H9 (cell line): ENCODE results near the gene IL1RN. TPM values are rescaled to one million over a fixed set of nuclear protein-coding genes. Genes with fewer than 3 reads are reported as not detected.

Source experiments
- DNase-seq: peaks from one replicate; pipeline ENCODE4 v3.0.0-alpha.2; 2017
- H2AFZ ChIP-seq: one replicate; pipeline ENCODE4 v1.6.1; 2013; ENCODE audit warnings: mild to moderate bottlenecking, low read length, control low read depth, moderate library complexity
- H2AK5ac ChIP-seq: 2 replicates; pipeline ENCODE4 v1.6.1; 2013; ENCODE audit warnings: low read length, control low read depth, mixed read lengths; ENCODE audit not compliant: insufficient read length
- H2BK120ac ChIP-seq: one replicate; pipeline ENCODE4 v1.6.1; 2013; ENCODE audit warnings: low read depth, mild to moderate bottlenecking, low read length, control low read depth, inconsistent platforms; ENCODE audit not compliant: poor library complexity, severe bottlenecking
- H2BK12ac ChIP-seq: 2 replicates; pipeline ENCODE4 v1.6.1; 2013; ENCODE audit warnings: low read length, control low read depth, mixed read lengths, low read depth; ENCODE audit not compliant: insufficient read length
- H2BK15ac ChIP-seq: 2 replicates; pipeline ENCODE4 v1.6.1; 2013; ENCODE audit warnings: low read depth, low read length, control low read depth
- H2BK20ac ChIP-seq: one replicate; pipeline ENCODE4 v1.6.1; 2013; ENCODE audit warnings: low read depth, mild to moderate bottlenecking, low read length, control low read depth, inconsistent platforms; ENCODE audit not compliant: poor library complexity, severe bottlenecking
- H2BK5ac ChIP-seq: 2 replicates; pipeline ENCODE4 v1.6.1; 2013; ENCODE audit warnings: low read length, control low read depth, mixed read lengths; ENCODE audit not compliant: insufficient read length
- H3K14ac ChIP-seq: 2 replicates; pipeline ENCODE4 v1.6.1; 2013; ENCODE audit warnings: low read length, control low read depth; ENCODE audit not compliant: insufficient read depth
- H3K18ac ChIP-seq: 2 replicates; pipeline ENCODE4 v1.6.1; 2013; ENCODE audit warnings: low read depth, mild to moderate bottlenecking, mixed read lengths, low read length, control low read depth; ENCODE audit not compliant: insufficient read length
- H3K23ac ChIP-seq: 2 replicates; pipeline ENCODE4 v1.6.1; 2013; ENCODE audit warnings: low read length, control low read depth, mixed read lengths, low read depth; ENCODE audit not compliant: insufficient read length
- H3K23me2 ChIP-seq: 2 replicates; pipeline ENCODE4 v1.6.1; 2013; ENCODE audit warnings: low read depth, mild to moderate bottlenecking, mixed read lengths, low read length, control low read depth; ENCODE audit not compliant: insufficient read length, poor library complexity, severe bottlenecking
- H3K27ac ChIP-seq: 2 replicates; pipeline ENCODE4 v1.5.1; 2013; ENCODE audit warnings: low read length, control low read depth, mixed read lengths, low read depth; ENCODE audit not compliant: insufficient read length
- H3K27me3 ChIP-seq: 2 replicates; pipeline ENCODE4 v1.6.1; 2013; ENCODE audit warnings: low read length, control low read depth, inconsistent platforms; ENCODE audit not compliant: insufficient read depth
- H3K4ac ChIP-seq: 2 replicates; pipeline ENCODE4 v1.6.1; 2013; ENCODE audit warnings: low read depth, mild to moderate bottlenecking, control low read depth, inconsistent platforms, low read length, moderate library complexity
- H3K4me1 ChIP-seq: 2 replicates; pipeline ENCODE4 v1.6.1; 2013; ENCODE audit warnings: low read length, control low read depth, inconsistent platforms; ENCODE audit not compliant: insufficient read depth
- H3K4me2 ChIP-seq: 2 replicates; pipeline ENCODE4 v1.6.1; 2013; ENCODE audit warnings: low read length, control low read depth, mixed read lengths; ENCODE audit not compliant: insufficient read length, insufficient read depth
- H3K56ac ChIP-seq: 2 replicates; pipeline ENCODE4 v1.6.1; 2013; ENCODE audit warnings: low read depth, mild to moderate bottlenecking, mixed read lengths, low read length, control low read depth; ENCODE audit not compliant: insufficient read length
- H3K79me1 ChIP-seq: 2 replicates; pipeline ENCODE4 v1.6.1; 2013; ENCODE audit warnings: low read depth, mild to moderate bottlenecking, moderate library complexity, low read length, control low read depth, inconsistent platforms; ENCODE audit not compliant: insufficient read depth, poor library complexity, severe bottlenecking
- H3K79me2 ChIP-seq: 2 replicates; pipeline ENCODE4 v1.6.1; 2013; ENCODE audit warnings: low read length, control low read depth, inconsistent platforms; ENCODE audit not compliant: insufficient read depth
- H3K9ac ChIP-seq: 2 replicates; pipeline ENCODE4 v1.6.1; 2013; ENCODE audit warnings: low read length, control low read depth, mixed read lengths; ENCODE audit not compliant: insufficient read length; ENCODE audit errors: extremely low read depth
- H3K9me3 ChIP-seq: one replicate; pipeline ENCODE4 v1.6.1; 2013; ENCODE audit warnings: low read depth, low read length, inconsistent platforms; ENCODE audit not compliant: control insufficient read depth
- H3T11ph ChIP-seq: one replicate; pipeline ENCODE4 v1.6.1; 2013; ENCODE audit warnings: mild to moderate bottlenecking, low read length, control low read depth, inconsistent platforms
- H4K20me1 ChIP-seq: one replicate; pipeline ENCODE4 v1.6.1; 2013; ENCODE audit not compliant: control insufficient read depth, insufficient read length, insufficient read depth
- H4K5ac ChIP-seq: 2 replicates; pipeline ENCODE4 v1.6.1; 2013; ENCODE audit warnings: low read depth, mild to moderate bottlenecking, mixed read lengths, low read length, control low read depth; ENCODE audit not compliant: insufficient read length
- H4K8ac ChIP-seq: replicated peaks from 2 replicates; pipeline ENCODE4 v1.6.1; 2013; ENCODE audit warnings: low read length, control low read depth, mixed read lengths, low read depth; ENCODE audit not compliant: insufficient read length
- H4K91ac ChIP-seq: 2 replicates; pipeline ENCODE4 v1.6.1; 2013; ENCODE audit warnings: low read depth, mild to moderate bottlenecking, moderate library complexity, mixed read lengths, low read length, control low read depth; ENCODE audit not compliant: insufficient read length
- H3K27ac Mint-ChIP-seq, 3 experiments: 2 replicates in 2 of 3; 3 replicates in 1 of 3; pipeline ENCODE4 v1.8.0; 2020 to 2021; ENCODE audit warnings: mixed read lengths in 3 of 3, mild to moderate bottlenecking in 1 of 3, moderate library complexity in 1 of 3
- H3K27me3 Mint-ChIP-seq: 2 replicates; pipeline ENCODE4 v1.8.0; 2021; ENCODE audit warnings: low read depth, mild to moderate bottlenecking, moderate library complexity, mixed read lengths
- H3K36me3 Mint-ChIP-seq, 3 experiments: 2 replicates in 2 of 3; 3 replicates in 1 of 3; pipeline ENCODE4 v1.8.0; 2020 to 2021; ENCODE audit warnings: low read depth in 3 of 3, mixed read lengths in 3 of 3; ENCODE audit not compliant: insufficient read depth in 1 of 3
- H3K4me1 Mint-ChIP-seq, 2 experiments: 2 replicates each; pipeline ENCODE4 v1.8.0; 2020; ENCODE audit warnings: mixed read lengths in 2 of 2
- H3K4me3 Mint-ChIP-seq, 2 experiments: 2 replicates in 1 of 2; 3 replicates in 1 of 2; pipeline ENCODE4 v1.8.0; 2020 to 2021; ENCODE audit warnings: mild to moderate bottlenecking in 2 of 2, mixed read lengths in 2 of 2, moderate library complexity in 1 of 2
- H3K9me3 Mint-ChIP-seq, 2 experiments: 2 replicates in 1 of 2; 3 replicates in 1 of 2; pipeline ENCODE4 v1.8.0; 2020; ENCODE audit warnings: mild to moderate bottlenecking in 2 of 2, mixed read lengths in 2 of 2, moderate library complexity in 1 of 2
- CTCF ChIP-seq: fragments of 200-600 bp; sonication (generic); conservative IDR thresholded peaks from 3 replicates; pipeline ENCODE4 v1.8.0; 2021; ENCODE audit warnings: antibody characterized with exemption, mild to moderate bottlenecking
- WGBS: extraction: QIAGEN DNeasy Blood & Tissue Kit; methylation state at CpG from one replicate; pipeline ENCODE4 v1.1.7; 2013; ENCODE audit warnings: missing lambda C conversion rate, low lambda C conversion rate, mixed read lengths; ENCODE audit not compliant: insufficient read length; ENCODE audit errors: extremely low coverage; 5-methylcytosine and 5-hydroxymethylcytosine counted together
- total RNA-seq: library from RNA; stranded (reverse); gene quantifications from 2 replicates; pipeline ENCODE4 v1.2.1, GENCODE V29; 2021

The IL1RN gene
- total RNA-seq, 1 experiment from 2014 or later, result not detected

GRCh38 chr2:113091231-113091896 lies 36.0 kb upstream of the IL1RN start:
- Histone ChIP-seq H4K91ac (no peak overlapping the region), H3K79me1 (no peaks in the 10 kb centered on the region), H2AFZ (no peak overlapping the region), H2BK5ac (no peak overlapping the region), H3K23ac (no peak overlapping the region), H3K27ac (no peak overlapping the region), H2BK12ac (no peak overlapping the region), H3T11ph (no peak overlapping the region), H4K8ac (no peak overlapping the region), H3K27me3 (no peaks in the 10 kb centered on the region), H3K14ac (no peak overlapping the region), H3K79me2 (no peaks in the 10 kb centered on the region), H2AK5ac (no peak overlapping the region), H3K4ac (no peak overlapping the region), H3K9ac (no peak overlapping the region), H3K9me3 (no peaks in the 10 kb centered on the region), H2BK15ac (no peak overlapping the region), H3K23me2 (no peaks in the 10 kb centered on the region), H3K4me2 (no peak overlapping the region), H2BK120ac (no peak overlapping the region), H3K4me1 (no peaks in the 10 kb centered on the region), H2BK20ac (no peak overlapping the region), H4K20me1 (no peaks in the 10 kb centered on the region), H3K18ac (no peak overlapping the region), H4K5ac (no peak overlapping the region), H3K56ac (no peak overlapping the region)
- H3K9me3 Mint-ChIP-seq, result peaks cover 8 to 13% of the 10 kb centered on the region in 2 experiments; a peak in 4 of 5 replicates
- H3K4me1 Mint-ChIP-seq, result no peaks in the 10 kb centered on the region
- WGBS, result no CpG with 5 or more reads among the region's 4 CpGs
- no peak for TF ChIP-seq CTCF
- no peaks in the 10 kb centered on the region for H3K36me3 Mint-ChIP-seq
- H3K27ac Mint-ChIP-seq, result no peak overlapping the region
- DNase-seq, result no peak
- no peak overlapping the region for H3K4me3 Mint-ChIP-seq
- peaks cover 27% of the 10 kb centered on the region for H3K27me3 Mint-ChIP-seq
